CD4-positive, alpha-beta T cell treated with Interleukin-15 for 4 hours (primary cell): Measurements from ENCODE around the gene SYK.
A peak's percentile ranks its signal among the peaks of the same experiment; 100 is the strongest.

ENCODE experiments used
- DNase-seq: peaks from one replicate; pipeline ENCODE4 v3.0.0-alpha.2; 2020; ENCODE audit warnings: low spot score

The SYK gene

GRCh38 chr9:90906316-90907055 is 104.9 kb downstream of the SYK start:
- no peak for DNase-seq

GRCh38 chr9:90907056-90907445 is 105.4 kb downstream of the SYK start:
- DNase-seq, result no peak

GRCh38 chr9:90907790-90908189 is 106.2 kb downstream of the SYK start:
- no peak for DNase-seq

GRCh38 chr9:90909225-90909624 is 107.6 kb downstream of the SYK start:
- no peak for DNase-seq

GRCh38 chr9:90909747-90910283 is 108.2 kb downstream of the SYK start:
- DNase-seq, result no peak

- no peak for DNase-seq
Measured at GRCh38 chr9:90914196-90914595, 112.6 kb downstream of the SYK start.

- DNase-seq, result peak; percentile 68
Measured at GRCh38 chr9:90914868-90915483, 113.4 kb downstream of the SYK start.

DNA sequence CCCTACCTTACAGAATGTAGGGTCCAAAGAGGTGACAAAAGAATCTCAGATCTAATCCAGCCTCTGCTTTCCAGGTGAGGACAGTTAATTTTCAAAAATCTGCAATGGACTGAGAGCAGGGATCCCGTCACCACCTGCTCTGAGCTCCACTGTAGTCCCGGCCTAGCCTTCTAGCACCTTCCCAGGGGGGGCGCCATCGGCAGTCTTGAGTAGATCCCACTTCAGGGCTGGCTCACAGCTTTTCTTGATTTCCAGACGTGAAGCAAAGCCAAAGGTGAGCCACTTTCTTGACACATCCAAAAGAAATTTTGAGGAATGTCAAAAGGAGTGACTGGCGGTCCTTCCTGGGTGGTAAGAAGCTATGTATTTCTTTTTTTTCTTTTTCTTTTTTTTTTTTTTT is 114.1 kb downstream of the SYK start:
- no peak for DNase-seq

DNA sequence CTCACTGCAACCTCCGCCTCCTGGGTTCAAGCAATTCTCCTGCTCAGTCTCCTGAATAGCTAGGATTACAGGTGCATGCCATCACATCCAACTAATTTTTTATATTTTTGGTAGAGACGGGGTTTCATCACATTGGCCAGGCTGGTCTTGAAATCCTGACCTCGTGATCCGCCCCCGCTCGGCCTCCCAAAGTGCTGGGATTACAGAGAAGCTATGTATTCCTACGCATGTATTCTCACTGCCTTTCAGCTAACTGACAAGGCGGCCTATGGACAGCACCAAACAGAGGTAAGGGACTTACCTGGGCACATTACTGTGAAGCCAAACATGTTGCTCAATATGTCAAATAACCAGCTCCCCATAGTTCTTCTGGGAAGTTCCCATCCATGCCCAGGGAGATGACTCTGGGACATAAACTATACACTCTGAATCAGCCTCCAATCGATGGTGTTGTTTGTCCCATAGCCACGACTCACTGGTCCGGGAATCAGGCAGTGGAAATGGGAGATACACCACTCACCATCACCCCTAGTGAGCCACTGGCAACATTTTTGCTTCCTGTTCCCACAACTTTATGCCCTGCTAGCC is 114.6 kb downstream of the SYK start:
- no peak for DNase-seq

DNA sequence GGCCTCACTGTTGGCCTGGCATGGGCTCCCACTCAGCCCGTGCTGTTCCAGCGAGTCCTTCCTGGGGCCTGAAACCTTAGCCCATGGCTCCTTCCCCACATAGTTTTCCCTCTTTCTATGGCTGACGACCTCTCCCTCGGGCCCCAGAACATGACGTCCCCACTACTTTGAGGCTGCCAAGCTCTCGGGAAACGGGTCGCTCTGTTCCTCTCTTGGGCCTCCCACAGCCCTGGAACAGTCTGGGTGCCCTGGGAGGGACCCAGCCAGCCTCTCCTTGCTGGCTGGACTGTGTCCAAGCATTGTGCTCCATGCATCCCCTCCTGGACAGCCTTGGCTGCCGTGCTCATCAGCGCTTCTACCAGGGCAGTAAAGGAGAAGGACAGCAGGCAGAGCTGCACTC is 118.3 kb downstream of the SYK start:
- no peak for DNase-seq

DNA sequence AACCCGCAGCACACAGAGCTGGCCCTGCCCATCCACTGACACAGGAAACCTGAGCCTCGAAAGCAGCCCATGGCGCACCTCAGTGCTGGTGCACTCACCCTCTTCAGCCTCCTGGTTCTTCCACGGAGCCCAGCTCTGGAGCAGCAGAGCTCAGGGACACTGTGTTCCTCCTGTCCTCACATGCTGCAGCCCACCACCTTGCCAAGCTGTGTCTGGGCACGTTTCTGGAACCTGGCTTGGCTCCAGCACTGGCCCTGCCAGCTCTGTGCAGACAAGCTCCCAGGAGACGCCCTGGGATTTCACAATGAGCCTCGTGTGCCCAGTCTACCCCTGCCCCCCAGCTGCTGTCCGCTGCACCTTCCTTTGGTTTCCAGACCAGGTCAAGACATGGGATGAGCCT is 119.5 kb downstream of the SYK start:
- no peak for DNase-seq

DNA sequence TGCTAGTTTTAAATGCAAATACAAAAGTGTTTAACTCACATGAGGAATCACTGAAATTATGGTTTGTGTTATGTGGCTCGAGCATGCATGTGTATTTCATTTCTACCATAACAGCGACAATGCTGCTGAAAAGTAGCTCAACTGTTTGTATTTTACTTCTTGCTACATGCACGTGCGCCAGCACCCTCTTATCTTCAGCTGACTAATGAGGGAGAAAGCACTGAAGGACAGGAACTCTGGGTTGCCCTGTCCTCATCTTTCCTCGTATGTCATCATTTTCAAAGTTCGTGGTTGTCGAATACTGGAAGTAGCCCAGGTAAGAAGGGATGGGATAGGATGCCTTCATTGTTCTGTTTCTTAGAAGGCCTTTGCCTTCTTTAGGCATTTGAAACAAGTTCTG is 120.3 kb downstream of the SYK start:
- DNase-seq, result no peak

GRCh38 chr9:90925581-90926257 is 124.1 kb downstream of the SYK start:
- DNase-seq, result no peak

- no peak for DNase-seq
Measured at GRCh38 chr9:90926936-90927335, 125.3 kb downstream of the SYK start.

DNA sequence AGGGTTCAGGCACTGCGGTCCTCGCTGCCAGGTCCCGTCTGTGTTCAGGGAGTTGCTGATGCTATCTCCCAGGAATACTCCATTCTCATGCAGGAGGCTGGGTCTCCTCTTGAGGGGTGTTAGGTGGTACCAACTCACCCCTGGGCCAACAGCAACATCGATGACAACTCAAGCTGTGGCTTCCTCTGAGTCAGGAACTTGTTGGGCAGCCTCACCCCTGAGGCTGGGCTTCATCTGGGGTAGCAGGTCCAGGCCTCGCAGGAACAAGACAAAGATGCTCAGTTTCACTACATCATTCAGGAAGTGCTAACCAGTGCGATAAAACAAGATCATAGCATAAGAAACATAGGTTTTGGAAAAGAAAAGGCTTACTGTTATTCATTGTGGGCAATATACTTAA is 125.9 kb downstream of the SYK start:
- DNase-seq, result no peak

DNA sequence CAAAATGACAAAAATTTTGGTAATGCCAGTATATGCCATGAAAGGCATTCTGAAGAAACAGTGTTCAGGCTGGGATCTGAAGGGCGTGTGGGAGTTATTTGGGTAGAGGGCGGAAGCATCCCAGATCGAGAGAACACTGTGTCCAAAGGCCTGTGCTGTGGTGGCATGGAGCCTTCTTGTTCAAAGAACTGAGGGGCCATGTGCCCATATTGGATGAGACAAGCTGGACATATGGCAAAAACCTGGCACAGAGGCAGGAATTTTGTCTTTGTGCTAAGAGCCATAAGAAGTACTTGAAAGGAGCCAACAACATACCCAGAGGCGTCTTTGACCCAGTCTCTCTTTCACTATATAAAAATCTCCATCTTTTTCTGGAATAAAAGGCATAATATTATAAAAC is 128.0 kb downstream of the SYK start:
- no peak for DNase-seq

GRCh38 chr9:90933468-90933867 is 131.8 kb downstream of the SYK start:
- no peak for DNase-seq

GRCh38 chr9:90939351-90939750 is 137.7 kb downstream of the SYK start:
- no peak for DNase-seq

- no peak for DNase-seq
Measured at GRCh38 chr9:90940280-90940679, 138.7 kb downstream of the SYK start.

GRCh38 chr9:90941661-90942060 is 140.0 kb downstream of the SYK start:
- DNase-seq, result no peak

- DNase-seq, result no peak
Measured at GRCh38 chr9:90942555-90942954, 140.9 kb downstream of the SYK start.

DNA sequence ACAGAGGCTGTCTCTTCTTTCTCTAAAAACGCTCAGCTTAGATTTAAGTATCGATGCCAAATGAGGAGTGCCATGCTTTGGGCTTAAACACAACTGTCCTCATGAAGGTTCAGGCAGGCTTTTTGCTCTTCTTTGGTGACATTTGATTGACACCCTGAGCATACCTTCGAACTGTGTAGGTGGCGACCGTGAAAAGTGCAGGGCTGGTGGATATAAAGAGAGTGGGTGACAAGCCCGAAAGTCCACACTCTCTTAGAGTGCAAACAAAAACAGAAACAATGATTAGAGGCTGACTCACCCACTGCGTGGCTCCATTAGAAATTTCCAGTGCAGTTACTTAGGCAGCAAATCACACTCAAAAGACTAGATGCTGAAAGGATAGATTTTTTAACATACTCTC is 141.7 kb downstream of the SYK start:
- DNase-seq, result no peak

DNA sequence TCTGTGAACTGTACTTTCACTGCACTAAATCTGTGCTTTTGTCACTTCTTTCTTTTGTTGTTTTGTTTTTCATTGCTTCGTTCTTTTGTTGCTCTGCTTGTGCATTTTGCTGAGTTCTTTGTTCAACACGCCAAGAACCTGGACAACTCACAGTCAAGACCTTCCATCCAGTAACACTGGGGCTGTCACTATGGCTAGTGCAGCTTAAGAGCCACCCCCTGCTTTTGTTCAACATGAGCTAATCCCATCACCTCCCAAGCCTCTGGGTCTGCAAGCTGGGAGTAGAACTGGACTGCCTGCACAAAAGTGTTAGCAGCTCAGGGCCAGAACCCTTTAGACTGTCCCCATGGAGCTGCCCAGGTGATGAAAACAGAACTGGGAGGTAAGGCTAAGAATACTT is 143.7 kb downstream of the SYK start:
- no peak for DNase-seq
